Hepatocyte (in vitro differentiated cells): ENCODE measurements around the gene GPER1. TPM values are rescaled to one million over a fixed set of nuclear protein-coding genes. Genes with fewer than 3 reads are reported as not detected.

Experiments used
- DNase-seq: peaks from one replicate; pipeline ENCODE4 v3.0.0-alpha.2; 2016; ENCODE audit warnings: low spot score
- H2AFZ ChIP-seq: fragments of 200-600 bp; sonication (generic); 2 replicates; pipeline ENCODE4 v1.6.0; 2016; ENCODE audit warnings: antibody characterized with exemption, mild to moderate bottlenecking
- H3K27ac ChIP-seq: fragments of 200-600 bp; sonication (generic); 2 replicates; pipeline ENCODE4 v1.5.1; 2016; ENCODE audit warnings: mild to moderate bottlenecking
- H3K27me3 ChIP-seq: fragments of 200-600 bp; sonication (generic); 2 replicates; pipeline ENCODE4 v1.6.1; 2016
- H3K36me3 ChIP-seq: fragments of 200-600 bp; sonication (generic); replicated peaks from 2 replicates; pipeline ENCODE4 v1.5.1; 2016; ENCODE audit warnings: low read depth; ENCODE audit not compliant: insufficient read depth
- H3K4me1 ChIP-seq: fragments of 200-600 bp; sonication (generic); 2 replicates; pipeline ENCODE4 v1.5.1; 2016; ENCODE audit warnings: mild to moderate bottlenecking, moderate library complexity; ENCODE audit not compliant: insufficient read depth
- H3K4me2 ChIP-seq: fragments of 200-600 bp; sonication (generic); 2 replicates; pipeline ENCODE4 v1.6.0; 2016
- H3K4me3 ChIP-seq: fragments of 200-600 bp; sonication (generic); 2 replicates; pipeline ENCODE4 v1.5.1; 2016; ENCODE audit warnings: mild to moderate bottlenecking
- H3K79me2 ChIP-seq: fragments of 200-600 bp; sonication (generic); 2 replicates; pipeline ENCODE4 v1.6.0; 2017; ENCODE audit warnings: mild to moderate bottlenecking
- H3K9me2 ChIP-seq: fragments of 200-600 bp; sonication (generic); replicated peaks from 2 replicates; pipeline ENCODE4 v1.6.0; 2017; ENCODE audit warnings: mild to moderate bottlenecking; ENCODE audit not compliant: insufficient read depth
- H3K9me3 ChIP-seq: fragments of 200-600 bp; sonication (generic); 2 replicates; pipeline ENCODE4 v1.5.1; 2016; ENCODE audit warnings: low read depth, mild to moderate bottlenecking
- H4K20me1 ChIP-seq: fragments of 200-600 bp; sonication (generic); 2 replicates; pipeline ENCODE4 v1.6.0; 2016; ENCODE audit warnings: mild to moderate bottlenecking; ENCODE audit not compliant: insufficient read depth, poor library complexity, severe bottlenecking
- CTCF ChIP-seq: fragments of 200-600 bp; sonication (generic); IDR thresholded peaks from 2 replicates; pipeline ENCODE4 v1.5.1; 2016; ENCODE audit warnings: antibody characterized with exemption, mild to moderate bottlenecking; ENCODE audit not compliant: poor library complexity
- EZH2 ChIP-seq: fragments of 200-600 bp; sonication (generic); IDR thresholded peaks from 2 replicates; pipeline ENCODE4 v1.6.1; 2016; ENCODE audit warnings: antibody characterized with exemption, mild to moderate bottlenecking, borderline replicate concordance
- EZH2phosphoT487 ChIP-seq: fragments of 200-600 bp; sonication (generic); IDR thresholded peaks from one replicate; pipeline ENCODE4 v1.6.1; 2018; ENCODE audit warnings: antibody characterized with exemption, mild to moderate bottlenecking, low read depth, moderate library complexity; ENCODE audit not compliant: unreplicated experiment, severe bottlenecking
- WGBS: methylation state at CpG from one replicate; pipeline ENCODE4 v1.1.6; 2016; ENCODE audit warnings: low lambda C conversion rate; ENCODE audit errors: missing lambda C conversion rate; 5-methylcytosine and 5-hydroxymethylcytosine counted together
- polyA plus RNA-seq: library from polyadenylated mRNA; unstranded; fragments of >200 nt; fragmentation: Nextera tagmentation; extraction: Ambion mirVana; gene quantifications from 2 replicates; pipeline ENCODE4 v1.2.1, GENCODE V29; 2016
- total RNA-seq: library from RNA; depleted of rRNA; stranded (reverse); fragments of >200 nt; gene quantifications from 2 replicates; pipeline ENCODE4 v1.2.3, GENCODE V29; 2014

GPER1 gene
- total and polyA plus RNA-seq, 2 experiments from 2014 or later: 4.5 to 11.1 TPM

- H3K27me3 ChIP-seq: no peaks in the 10 kb centered on the region
- H3K4me3 ChIP-seq: no peak overlapping the region
- no peak overlapping the region for H2AFZ ChIP-seq
- H3K4me2 ChIP-seq: peak overlapping the region; percentile 44
- no peaks in the 10 kb centered on the region for H3K9me2 ChIP-seq
- H3K36me3 ChIP-seq: no peaks in the 10 kb centered on the region
- no peaks in the 10 kb centered on the region for H3K9me3 ChIP-seq
- 54% methylated on average over 15 of the region's 15 CpGs for WGBS
- peaks cover 14% of the 10 kb centered on the region for H3K79me2 ChIP-seq
- H3K4me1 ChIP-seq: peaks cover 38% of the 10 kb centered on the region
- no peak for DNase-seq
- H4K20me1 ChIP-seq: no peaks in the 10 kb centered on the region
- peak overlapping the region; percentile 41 for H3K27ac ChIP-seq
- no peak for TF ChIP-seq CTCF
- TF ChIP-seq EZH2phosphoT487: no peak
- TF ChIP-seq EZH2: no peak
These were observed 40.9 kb upstream of the GPER1 start for GRCh38 chr7:1046722-1047679.

- Histone ChIP-seq H3K27me3 (no peaks in the 10 kb centered on the region), H3K4me1 (peaks cover 29% of the 10 kb centered on the region), H3K36me3 (no peaks in the 10 kb centered on the region), H3K79me2 (peaks cover 14% of the 10 kb centered on the region), H3K27ac (no peak overlapping the region), H2AFZ (no peak overlapping the region), H4K20me1 (no peaks in the 10 kb centered on the region), H3K9me2 (no peaks in the 10 kb centered on the region), H3K4me2 (no peak overlapping the region), H3K9me3 (no peaks in the 10 kb centered on the region), H3K4me3 (no peak overlapping the region)
- no peak for DNase-seq
- no peak for TF ChIP-seq EZH2
- no peak for TF ChIP-seq CTCF
- TF ChIP-seq EZH2phosphoT487: no peak
- 87% methylated on average over 22 of the region's 23 CpGs for WGBS
These were observed 38.7 kb upstream of the GPER1 start for GRCh38 chr7:1049006-1049741.

- no peak overlapping the region for H2AFZ ChIP-seq
- H3K79me2 ChIP-seq: peaks cover 14% of the 10 kb centered on the region
- TF ChIP-seq CTCF: no peak
- no peak for TF ChIP-seq EZH2
- TF ChIP-seq EZH2phosphoT487: no peak
- H4K20me1 ChIP-seq: no peaks in the 10 kb centered on the region
- H3K27me3 ChIP-seq: no peaks in the 10 kb centered on the region
- WGBS: 93% methylated on average over 8 of the region's 8 CpGs
- H3K4me2 ChIP-seq: no peak overlapping the region
- H3K4me1 ChIP-seq: peaks cover 28% of the 10 kb centered on the region
- DNase-seq: no peak
- H3K36me3 ChIP-seq: no peaks in the 10 kb centered on the region
- no peaks in the 10 kb centered on the region for H3K9me3 ChIP-seq
- no peak overlapping the region for H3K27ac ChIP-seq
- no peak overlapping the region for H3K4me3 ChIP-seq
- H3K9me2 ChIP-seq: no peaks in the 10 kb centered on the region
These were observed 38.1 kb upstream of the GPER1 start for GRCh38 chr7:1049801-1050200.
